Gastroesophageal sphincter (tissue), 3 donors: ENCODE data around the gene KIFC3.

Experiments
- POLR2A ChIP-seq, 2 donors: fragments of 450-650 bp; IDR thresholded peaks; one replicate each; pipeline ENCODE4 v1.6.1; 2017; ENCODE audit warnings: antibody characterized with exemption in 2 of 2, mild to moderate bottlenecking in 2 of 2, moderate library complexity in 1 of 2
- TF ChIP-seq, protein P1 (sequence below), 4 experiments: fragments of 200-600 bp in 2 of 4; fragments of 450-650 bp in 2 of 4; sonication (generic) in 1 of 4; IDR thresholded peaks; one replicate each; pipeline ENCODE4 v1.5.1; 2017 to 2019; ENCODE audit warnings: antibody characterized with exemption in 4 of 4, mild to moderate bottlenecking in 2 of 4, moderate library complexity in 2 of 4

DNA sequence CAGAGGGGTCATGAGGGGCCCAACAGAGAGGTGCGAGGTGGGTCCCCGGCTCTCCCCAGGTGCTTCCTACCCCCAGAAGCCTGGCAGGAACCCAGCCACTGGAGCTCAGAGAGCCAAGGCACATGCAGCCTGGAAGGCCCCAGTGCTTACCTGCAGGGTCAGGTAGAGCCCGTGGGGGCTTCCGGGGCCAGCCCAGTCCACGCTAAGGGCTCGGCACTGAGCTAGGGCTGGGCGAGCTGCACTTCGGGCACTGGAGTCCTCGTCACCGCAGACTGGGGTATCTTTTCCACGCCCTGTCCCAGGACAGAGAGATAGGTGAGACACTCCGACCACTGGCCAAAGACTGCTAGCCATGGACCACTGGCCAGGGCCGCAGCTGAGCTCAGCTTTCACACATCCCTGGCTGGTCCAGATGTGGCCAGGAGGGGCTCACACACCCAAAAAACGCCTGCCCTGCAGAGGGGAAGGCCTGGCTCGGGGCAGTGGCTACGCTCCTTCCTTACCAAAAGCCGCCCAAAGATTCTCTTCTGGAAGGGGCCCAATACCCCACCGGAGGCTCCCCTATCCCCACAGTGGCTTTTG lies 7.4 kb downstream of the KIFC3 start:
- TF ChIP-seq, protein P1, sequence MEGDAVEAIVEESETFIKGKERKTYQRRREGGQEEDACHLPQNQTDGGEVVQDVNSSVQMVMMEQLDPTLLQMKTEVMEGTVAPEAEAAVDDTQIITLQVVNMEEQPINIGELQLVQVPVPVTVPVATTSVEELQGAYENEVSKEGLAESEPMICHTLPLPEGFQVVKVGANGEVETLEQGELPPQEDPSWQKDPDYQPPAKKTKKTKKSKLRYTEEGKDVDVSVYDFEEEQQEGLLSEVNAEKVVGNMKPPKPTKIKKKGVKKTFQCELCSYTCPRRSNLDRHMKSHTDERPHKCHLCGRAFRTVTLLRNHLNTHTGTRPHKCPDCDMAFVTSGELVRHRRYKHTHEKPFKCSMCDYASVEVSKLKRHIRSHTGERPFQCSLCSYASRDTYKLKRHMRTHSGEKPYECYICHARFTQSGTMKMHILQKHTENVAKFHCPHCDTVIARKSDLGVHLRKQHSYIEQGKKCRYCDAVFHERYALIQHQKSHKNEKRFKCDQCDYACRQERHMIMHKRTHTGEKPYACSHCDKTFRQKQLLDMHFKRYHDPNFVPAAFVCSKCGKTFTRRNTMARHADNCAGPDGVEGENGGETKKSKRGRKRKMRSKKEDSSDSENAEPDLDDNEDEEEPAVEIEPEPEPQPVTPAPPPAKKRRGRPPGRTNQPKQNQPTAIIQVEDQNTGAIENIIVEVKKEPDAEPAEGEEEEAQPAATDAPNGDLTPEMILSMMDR (IDR thresholded peaks at IDR 0.05) = no peak
- no peak for TF ChIP-seq POLR2A (IDR thresholded peaks at IDR 0.05)
